HG03135 (cell line): Measurements from ENCODE around the gene WIZ.
A peak's percentile ranks its signal among the peaks of the same experiment; 100 is the strongest.

Experiments
- ATAC-seq: cut with Tn5 transposase; IDR thresholded peaks from one replicate; pipeline ENCODE4 v1.9.1; 2021; ENCODE audit warnings: mild to moderate bottlenecking, moderate library complexity; ENCODE audit not compliant: unreplicated experiment

The WIZ gene

GRCh38 chr19:15379999-15380647 is 69.6 kb downstream of the WIZ start:
- peak; percentile 24 for ATAC-seq

GRCh38 chr19:15379083-15379998 is 70.4 kb downstream of the WIZ start, which contains the start of gene AKAP8:
TSS of gene AKAP8 (minus strand) at chr19:15379787. CDS start at chr19:15379731, 56 bp downstream.
- peak; percentile 79 for ATAC-seq

GRCh38 chr19:15378534-15379082 is 71.1 kb downstream of the WIZ start:
- ATAC-seq, result no peak

GRCh38 chr19:15374796-15375440 is 74.8 kb downstream of the WIZ start:
- no peak for ATAC-seq

GRCh38 chr19:15374105-15374651 is 75.6 kb downstream of the WIZ start:
- ATAC-seq, result no peak

- no peak for ATAC-seq
Observed at GRCh38 chr19:15373644-15374043, 76.1 kb downstream of the WIZ start.

- no peak for ATAC-seq
Observed at GRCh38 chr19:15372891-15373301, 76.9 kb downstream of the WIZ start.

- no peak for ATAC-seq
Observed at GRCh38 chr19:15372470-15372869, 77.3 kb downstream of the WIZ start.

- no peak for ATAC-seq
Observed at GRCh38 chr19:15371786-15372380, 77.9 kb downstream of the WIZ start.

GRCh38 chr19:15371119-15371518 is 78.6 kb downstream of the WIZ start:
- ATAC-seq, result no peak
